Smooth muscle cell (in vitro differentiated cells): Measurements from ENCODE around the gene KLHL4. TPM values are rescaled to one million over a fixed set of nuclear protein-coding genes. Genes with fewer than 3 reads are reported as not detected.

Experiments
- DNase-seq: peaks from one replicate; lab custom pipeline; 2025; ENCODE audit not compliant: unreplicated experiment; lab: John Stamatoyannopoulos, UW
- H2AFZ ChIP-seq: fragments of 200-600 bp; sonication (generic); 2 replicates; pipeline ENCODE4 v1.6.0; 2016; ENCODE audit warnings: antibody characterized with exemption, low read depth, mild to moderate bottlenecking
- H3F3A ChIP-seq: fragments of 200-600 bp; sonication (generic); 2 replicates; pipeline ENCODE4 v1.6.0; 2017; ENCODE audit warnings: antibody characterized with exemption, low read depth
- H3K27ac ChIP-seq: fragments of 200-600 bp; sonication (generic); 2 replicates; pipeline ENCODE4 v1.5.1; 2016; ENCODE audit warnings: low read depth, mild to moderate bottlenecking
- H3K27me3 ChIP-seq: fragments of 200-600 bp; sonication (generic); 2 replicates; pipeline ENCODE4 v1.6.1; 2016; ENCODE audit warnings: low read depth, mild to moderate bottlenecking
- H3K36me3 ChIP-seq: fragments of 200-600 bp; sonication (generic); 2 replicates; pipeline ENCODE4 v1.5.1; 2016; ENCODE audit warnings: low read depth
- H3K4me1 ChIP-seq: fragments of 200-600 bp; sonication (generic); 2 replicates; pipeline ENCODE4 v1.5.1; 2016; ENCODE audit warnings: low read depth
- H3K4me2 ChIP-seq: fragments of 200-600 bp; sonication (generic); 2 replicates; pipeline ENCODE4 v1.6.0; 2016; ENCODE audit warnings: mild to moderate bottlenecking
- H3K4me3 ChIP-seq: fragments of 200-600 bp; sonication (generic); 2 replicates; pipeline ENCODE4 v1.5.1; 2016; ENCODE audit warnings: mild to moderate bottlenecking
- H3K79me2 ChIP-seq: fragments of 200-600 bp; sonication (generic); 2 replicates; pipeline ENCODE4 v1.6.0; 2016; ENCODE audit warnings: low read depth, mild to moderate bottlenecking
- H3K9ac ChIP-seq: fragments of 200-600 bp; sonication (generic); 2 replicates; pipeline ENCODE4 v1.6.0; 2016; ENCODE audit warnings: low read depth
- H3K9me3 ChIP-seq: fragments of 200-600 bp; sonication (generic); replicated peaks from 2 replicates; pipeline ENCODE4 v1.5.1; 2016; ENCODE audit warnings: low read depth
- H4K20me1 ChIP-seq: fragments of 200-600 bp; sonication (generic); 2 replicates; pipeline ENCODE4 v1.6.0; 2016; ENCODE audit warnings: low read depth
- CTCF ChIP-seq: fragments of 200-600 bp; sonication (generic); IDR thresholded peaks from 2 replicates; pipeline ENCODE4 v1.5.1; 2017; ENCODE audit warnings: borderline replicate concordance, mild to moderate bottlenecking, antibody characterized with exemption; ENCODE audit not compliant: insufficient read depth, poor library complexity, severe bottlenecking
- WGBS: methylation state at CpG from one replicate; pipeline ENCODE4 v1.1.7; 2016; ENCODE audit warnings: low lambda C conversion rate; 5-methylcytosine and 5-hydroxymethylcytosine counted together
- polyA plus RNA-seq: library from polyadenylated mRNA; unstranded; fragments of >200 nt; fragmentation: Nextera tagmentation; extraction: Ambion mirVana; gene quantifications from 2 replicates; pipeline ENCODE4 v1.2.1, GENCODE V29; 2016
- total RNA-seq: library from RNA; depleted of rRNA; stranded (reverse); fragments of >200 nt; gene quantifications from 2 replicates; pipeline ENCODE4 v1.2.3, GENCODE V29; 2014

KLHL4 gene
- total and polyA plus RNA-seq, 2 experiments from 2014 or later, result 10.7 to 13.5 TPM

DNA sequence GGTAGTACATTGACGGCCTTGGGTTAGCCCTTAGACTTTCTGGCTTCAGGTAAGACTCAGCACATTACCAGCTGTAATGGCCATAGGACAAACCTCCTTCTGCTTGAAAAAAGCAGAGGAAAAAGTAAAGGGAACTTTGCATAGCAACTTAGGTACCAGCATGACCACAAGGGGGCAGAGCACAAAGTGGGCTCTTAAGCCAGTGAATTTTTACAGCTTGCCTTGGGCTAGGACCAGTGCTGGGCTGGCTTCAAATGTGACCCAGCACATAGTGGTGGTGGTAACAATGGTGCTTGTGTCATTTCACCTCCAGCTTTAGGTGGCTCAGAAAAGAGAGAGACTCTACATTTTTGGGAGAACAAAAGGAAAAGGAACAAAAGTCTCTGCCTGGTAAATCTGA lies 66.1 kb downstream of the KLHL4 start:
- H3K36me3 ChIP-seq, result no peaks in the 10 kb centered on the region
- H4K20me1 ChIP-seq, result no peaks in the 10 kb centered on the region
- no peaks in the 10 kb centered on the region for H3K4me1 ChIP-seq
- no peaks in the 10 kb centered on the region for H3K79me2 ChIP-seq
- H3F3A ChIP-seq, result no peaks in the 10 kb centered on the region
- no peak overlapping the region for H3K4me2 ChIP-seq
- no peak overlapping the region for H3K4me3 ChIP-seq
- WGBS, result 81% methylated on average over 1 of the region's 1 CpG
- H3K27ac ChIP-seq, result no peak overlapping the region
- no peaks in the 10 kb centered on the region for H3K27me3 ChIP-seq
- H3K9ac ChIP-seq, result no peak overlapping the region
- no peak overlapping the region for H2AFZ ChIP-seq
- DNase-seq, result no peak
- H3K9me3 ChIP-seq, result no peaks in the 10 kb centered on the region
- TF ChIP-seq CTCF, result peak; percentile 41

DNA sequence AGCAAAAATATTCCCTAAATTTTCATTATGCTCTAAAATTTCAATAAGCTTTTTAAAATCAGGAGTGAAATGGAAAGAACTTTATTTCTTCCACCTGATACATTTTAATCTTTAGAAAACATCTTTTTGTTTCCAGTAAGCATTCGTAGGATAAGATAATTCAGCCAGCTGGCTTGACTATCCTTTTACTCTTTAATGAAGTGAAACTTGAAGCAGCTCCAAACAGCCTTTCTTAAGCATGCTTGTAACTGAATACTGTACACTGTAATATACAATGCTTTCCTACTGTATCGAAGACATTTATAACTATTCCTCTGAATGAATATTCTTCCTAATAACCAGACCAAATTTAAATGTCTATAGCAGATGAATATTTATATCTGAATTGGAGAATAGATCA lies 98.8 kb downstream of the KLHL4 start:
- WGBS, result 75% methylated on average over 2 of the region's 2 CpGs
- Histone ChIP-seq H3F3A (no peaks in the 10 kb centered on the region), H3K9me3 (no peaks in the 10 kb centered on the region), H3K4me1 (no peaks in the 10 kb centered on the region), H3K4me2 (no peak overlapping the region), H3K79me2 (no peaks in the 10 kb centered on the region), H3K27ac (no peak overlapping the region), H3K9ac (no peak overlapping the region), H3K4me3 (no peak overlapping the region), H3K27me3 (no peaks in the 10 kb centered on the region), H4K20me1 (no peaks in the 10 kb centered on the region), H3K36me3 (peaks cover 3% of the 10 kb centered on the region), H2AFZ (no peak overlapping the region)
- no peak for TF ChIP-seq CTCF
- no peak for DNase-seq

DNA sequence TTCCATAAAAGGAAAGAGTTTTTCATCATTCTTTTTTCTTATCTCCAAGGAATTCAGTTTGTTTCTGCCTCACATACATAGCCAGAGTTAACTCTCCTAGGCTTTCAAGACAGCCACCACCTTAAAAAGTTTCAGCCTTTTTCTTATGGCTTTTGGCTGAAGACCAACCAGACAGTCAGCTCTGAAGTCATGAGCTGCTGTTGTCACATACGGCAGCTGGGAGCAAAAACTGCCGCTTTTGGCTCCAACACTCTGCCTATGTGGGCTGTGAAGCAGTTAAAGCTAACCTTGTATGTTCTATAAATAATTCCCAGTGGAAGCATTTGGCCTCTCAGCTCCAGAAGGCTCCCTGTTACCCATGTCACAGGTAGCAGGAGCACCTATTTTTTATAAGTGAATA lies 104.1 kb downstream of the KLHL4 start:
- peak overlapping the region; percentile 71 for H2AFZ ChIP-seq
- H3K36me3 ChIP-seq, result no peaks in the 10 kb centered on the region
- no peaks in the 10 kb centered on the region for H3F3A ChIP-seq
- no peaks in the 10 kb centered on the region for H3K4me1 ChIP-seq
- no peaks in the 10 kb centered on the region for H3K27me3 ChIP-seq
- H3K9ac ChIP-seq, result no peak overlapping the region
- H3K9me3 ChIP-seq, result no peaks in the 10 kb centered on the region
- 16% methylated on average over 2 of the region's 2 CpGs for WGBS
- peak overlapping the region; percentile 40 for H3K27ac ChIP-seq
- no peak overlapping the region for H3K4me3 ChIP-seq
- no peak for TF ChIP-seq CTCF
- no peaks in the 10 kb centered on the region for H3K79me2 ChIP-seq
- H3K4me2 ChIP-seq, result peak overlapping the region; percentile 44
- no peaks in the 10 kb centered on the region for H4K20me1 ChIP-seq
- DNase-seq, result no peak

DNA sequence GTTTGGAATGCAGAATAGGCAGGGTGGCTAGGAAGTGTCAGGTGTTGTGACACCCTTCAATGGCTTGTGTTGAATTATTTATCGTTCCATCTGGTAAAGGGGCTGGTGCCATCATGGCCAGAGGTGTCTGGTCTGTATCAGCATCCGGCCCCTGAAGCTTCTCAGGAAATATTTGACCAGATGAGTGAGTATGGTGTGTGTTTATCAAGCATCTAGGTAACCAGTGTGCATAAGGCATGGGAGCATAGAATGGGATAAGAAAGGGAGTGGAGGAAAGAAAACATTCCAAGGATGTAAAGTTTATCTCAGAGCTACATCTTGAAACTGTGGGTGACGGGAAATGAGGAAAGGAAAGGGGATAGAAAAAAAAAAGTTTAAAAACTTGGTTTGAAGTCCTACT lies 109.4 kb downstream of the KLHL4 start:
- TF ChIP-seq CTCF, result no peak
- H3K9ac ChIP-seq, result no peak overlapping the region
- H2AFZ ChIP-seq, result no peak overlapping the region
- no peaks in the 10 kb centered on the region for H3K79me2 ChIP-seq
- no peak overlapping the region for H3K27ac ChIP-seq
- no peak for DNase-seq
- 80% methylated on average over 3 of the region's 3 CpGs for WGBS
- H3K4me3 ChIP-seq, result no peak overlapping the region
- H3F3A ChIP-seq, result no peaks in the 10 kb centered on the region
- no peaks in the 10 kb centered on the region for H3K4me1 ChIP-seq
- no peaks in the 10 kb centered on the region for H3K27me3 ChIP-seq
- no peaks in the 10 kb centered on the region for H4K20me1 ChIP-seq
- no peaks in the 10 kb centered on the region for H3K9me3 ChIP-seq
- H3K36me3 ChIP-seq, result no peaks in the 10 kb centered on the region
- H3K4me2 ChIP-seq, result no peak overlapping the region
